Naive B cell (primary cell): ENCODE measurements around the gene NAV1. TPM values are rescaled to one million over a fixed set of nuclear protein-coding genes. Genes with fewer than 3 reads are reported as not detected.

ENCODE experiments used
- polyA plus RNA-seq, 6 donors: library from polyadenylated mRNA; unstranded; fragments of 300-500 nt; fragmentation: Illumina TruSeq; gene quantifications; one replicate each; pipeline ENCODE4 v1.2.3, GENCODE V29; 2021; ENCODE audit warnings: low read depth in 6 of 6

NAV1 gene
- polyA plus RNA-seq, 6 donors from 2014 or later, result 0.15 to 3.1 (median 1.0) TPM

Other genes starting within 250 kb of the NAV1 start
- gene TNNT2, start 161.4 kb upstream of the NAV1 start, polyA plus RNA-seq, result not detected
- gene LAD1, start 139.8 kb upstream of the NAV1 start, polyA plus RNA-seq, result not detected
- not detected for gene TNNI1, start 117.4 kb upstream of the NAV1 start, polyA plus RNA-seq
- 1 to 10 TPM in 1 of 6 donors, not detected in 5; 1.1 TPM for gene PHLDA3, start 69.9 kb upstream of the NAV1 start, polyA plus RNA-seq
- gene CSRP1, start 32.0 kb upstream of the NAV1 start, polyA plus RNA-seq, result 10 to 100 TPM; 25.4 to 35.4 (median 27.8) TPM